ENCODE data around the gene BMP6.

BMP6 gene

GRCh38 chr6:7911345-7911725 is 185.4 kb downstream of the BMP6 start:
- H3K4me3 ChIP-seq (ENCODE audit: control insufficient read depth, low read depth, low read length): peak overlapping the region; percentile 57
- DNase-seq (ENCODE audit: low read depth): no peak
- no peak for TF ChIP-seq CTCF (conservative IDR thresholded peaks at IDR 0.05; ENCODE audit: control insufficient read depth, insufficient read depth, low read depth, low read length)

- no peak overlapping the region for H3K4me3 ChIP-seq (ENCODE audit: control insufficient read depth, low read depth, low read length)
Observed at GRCh38 chr6:7912024-7912423, 186.1 kb downstream of the BMP6 start.

GRCh38 chr6:7912736-7913517 is 187.0 kb downstream of the BMP6 start:
- no peak for TF ChIP-seq CTCF (conservative IDR thresholded peaks at IDR 0.05; ENCODE audit: control insufficient read depth, insufficient read depth, low read depth, low read length)
- no peak overlapping the region for H3K4me3 ChIP-seq (ENCODE audit: control insufficient read depth, low read depth, low read length)
- DNase-seq (ENCODE audit: low read depth): no peak

More at GRCh38 chr6:7912024-7912423, 186.1 kb downstream of the BMP6 start:
- peak; percentile 23 for DNase-seq (ENCODE audit: low read depth)
- no peak for TF ChIP-seq CTCF (conservative IDR thresholded peaks at IDR 0.05; ENCODE audit: control insufficient read depth, insufficient read depth, low read depth, low read length)

- TF ChIP-seq CTCF (conservative IDR thresholded peaks at IDR 0.05; ENCODE audit: control insufficient read depth, insufficient read depth, low read depth, low read length): no peak
- no peak overlapping the region for H3K4me3 ChIP-seq (ENCODE audit: control insufficient read depth, low read depth, low read length)
- no peak for DNase-seq (ENCODE audit: low read depth)
Observed at GRCh38 chr6:7914311-7914710, 188.4 kb downstream of the BMP6 start.

- H3K4me3 ChIP-seq (ENCODE audit: control insufficient read depth, low read depth, low read length): no peak overlapping the region
- peak; percentile 99 for DNase-seq (ENCODE audit: low read depth)
- no peak for TF ChIP-seq CTCF (conservative IDR thresholded peaks at IDR 0.05; ENCODE audit: control insufficient read depth, insufficient read depth, low read depth, low read length)
Observed at GRCh38 chr6:7914991-7915789, 189.3 kb downstream of the BMP6 start.

- no peak for DNase-seq (ENCODE audit: low read depth)
- no peak overlapping the region for H3K4me3 ChIP-seq (ENCODE audit: control insufficient read depth, low read depth, low read length)
- TF ChIP-seq CTCF (conservative IDR thresholded peaks at IDR 0.05; ENCODE audit: control insufficient read depth, insufficient read depth, low read depth, low read length): no peak
Observed at GRCh38 chr6:7916959-7917358, 191.1 kb downstream of the BMP6 start.

Measured in fibroblast of mammary gland (primary cell).